GM12865 (cell line): ENCODE measurements around the gene KLF7.

Experiments
- DNase-seq: peaks from one replicate; pipeline ENCODE4 v3.0.0; 2010; ENCODE audit warnings: low read depth
- H3K4me3 ChIP-seq: 2 replicates; pipeline ENCODE4 v1.5.1; 2011; ENCODE audit warnings: mild to moderate bottlenecking, low read depth, low read length, control low read depth
- TF ChIP-seq, protein P1 (sequence below): IDR thresholded peaks from 2 replicates; pipeline ENCODE4 v1.5.1; 2011; ENCODE audit warnings: low read length, control low read depth, low read depth, inconsistent platforms; ENCODE audit not compliant: insufficient read depth; ENCODE audit errors: missing control alignments

Gene KLF7

DNA sequence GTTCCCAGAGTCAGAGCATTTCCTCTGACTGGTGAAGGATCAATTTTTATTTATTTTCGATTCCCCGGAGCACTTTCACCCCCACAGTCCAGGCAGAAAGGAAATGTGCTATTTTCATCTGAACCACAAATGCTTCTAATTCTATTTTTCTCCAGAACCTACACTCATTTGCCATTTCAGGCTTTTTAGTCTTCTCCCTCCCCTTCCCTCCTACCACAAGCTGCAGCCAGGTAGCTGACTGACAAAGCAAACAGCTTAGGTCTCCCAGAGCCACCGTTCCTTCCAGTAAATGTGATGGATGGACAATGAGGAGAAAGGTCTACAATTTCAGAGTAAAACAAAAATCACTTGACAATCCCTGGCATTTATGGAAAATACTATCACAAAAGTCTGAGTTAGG is 76.9 kb downstream of the KLF7 start:
- TF ChIP-seq, protein P1, sequence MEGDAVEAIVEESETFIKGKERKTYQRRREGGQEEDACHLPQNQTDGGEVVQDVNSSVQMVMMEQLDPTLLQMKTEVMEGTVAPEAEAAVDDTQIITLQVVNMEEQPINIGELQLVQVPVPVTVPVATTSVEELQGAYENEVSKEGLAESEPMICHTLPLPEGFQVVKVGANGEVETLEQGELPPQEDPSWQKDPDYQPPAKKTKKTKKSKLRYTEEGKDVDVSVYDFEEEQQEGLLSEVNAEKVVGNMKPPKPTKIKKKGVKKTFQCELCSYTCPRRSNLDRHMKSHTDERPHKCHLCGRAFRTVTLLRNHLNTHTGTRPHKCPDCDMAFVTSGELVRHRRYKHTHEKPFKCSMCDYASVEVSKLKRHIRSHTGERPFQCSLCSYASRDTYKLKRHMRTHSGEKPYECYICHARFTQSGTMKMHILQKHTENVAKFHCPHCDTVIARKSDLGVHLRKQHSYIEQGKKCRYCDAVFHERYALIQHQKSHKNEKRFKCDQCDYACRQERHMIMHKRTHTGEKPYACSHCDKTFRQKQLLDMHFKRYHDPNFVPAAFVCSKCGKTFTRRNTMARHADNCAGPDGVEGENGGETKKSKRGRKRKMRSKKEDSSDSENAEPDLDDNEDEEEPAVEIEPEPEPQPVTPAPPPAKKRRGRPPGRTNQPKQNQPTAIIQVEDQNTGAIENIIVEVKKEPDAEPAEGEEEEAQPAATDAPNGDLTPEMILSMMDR = no peak

GRCh38 chr2:207088276-207088675 is 77.5 kb downstream of the KLF7 start:
- TF ChIP-seq, protein P1 = no peak
- no peak for DNase-seq
- no peak overlapping the region for H3K4me3 ChIP-seq

More for the DNA sequence above, 76.9 kb downstream of the KLF7 start:
- DNase-seq = no peak
- no peak overlapping the region for H3K4me3 ChIP-seq

GRCh38 chr2:207087046-207087902 is 78.5 kb downstream of the KLF7 start:
- DNase-seq = no peak
- no peak overlapping the region for H3K4me3 ChIP-seq
- TF ChIP-seq, protein P1 = no peak

DNA sequence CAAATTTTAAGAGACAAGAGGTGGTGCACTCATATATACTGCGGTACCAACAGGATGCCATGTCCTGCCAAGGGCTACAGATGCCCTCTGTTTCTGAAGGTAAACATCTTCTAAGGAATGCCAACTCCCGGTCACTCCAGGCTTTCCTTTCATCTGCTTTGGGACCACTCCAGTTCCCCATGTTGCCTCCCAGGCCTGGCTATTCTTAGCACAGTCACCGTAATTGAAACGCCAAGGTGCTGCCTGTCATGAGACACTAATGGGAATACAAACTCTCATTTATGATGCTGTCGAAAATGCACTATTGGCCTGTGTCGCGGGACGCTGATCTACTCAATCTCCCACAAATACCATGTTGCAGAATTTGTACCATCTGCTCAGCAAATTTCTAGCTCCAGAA is 79.6 kb downstream of the KLF7 start:
- TF ChIP-seq, protein P1 = no peak
- no peak overlapping the region for H3K4me3 ChIP-seq
- DNase-seq = no peak

DNA sequence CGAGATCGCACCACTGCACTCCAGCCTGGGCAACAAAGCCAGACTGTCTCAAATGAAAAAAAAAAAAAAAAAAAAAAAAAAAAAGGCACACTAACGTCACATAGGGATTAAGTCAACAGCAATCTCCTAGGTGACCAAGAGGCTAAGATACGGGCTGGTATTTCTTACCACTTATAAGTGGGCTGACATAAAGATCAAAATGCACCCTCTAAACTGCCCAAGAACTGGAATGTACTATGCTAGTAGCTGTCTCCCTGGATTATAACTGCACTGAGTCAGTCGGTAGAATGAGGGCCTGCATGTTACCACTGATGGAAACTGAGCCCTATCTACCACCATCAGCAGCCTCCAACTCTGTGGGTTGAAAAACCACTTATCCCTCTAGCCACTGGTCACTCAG is 80.6 kb downstream of the KLF7 start:
- DNase-seq = no peak
- no peak overlapping the region for H3K4me3 ChIP-seq
- TF ChIP-seq, protein P1 = no peak

GRCh38 chr2:207083361-207084110 is 82.2 kb downstream of the KLF7 start:
- no peak for DNase-seq
- TF ChIP-seq, protein P1 = no peak
- no peak overlapping the region for H3K4me3 ChIP-seq
